Sigmoid colon (tissue), 4 donors: ENCODE data around the gene NACC1.

Experiments used
- EP300 ChIP-seq, 4 donors: sonication (generic); formaldehyde crosslinking; IDR thresholded peaks; one replicate each; pipeline ENCODE4 v1.6.1; 2017; ENCODE audit warnings: antibody characterized with exemption in 4 of 4
- POLR2A ChIP-seq, 2 donors: fragments of 450-650 bp; IDR thresholded peaks; one replicate each; pipeline ENCODE4 v1.6.1; 2016; ENCODE audit warnings: antibody characterized with exemption in 2 of 2, mild to moderate bottlenecking in 2 of 2, moderate library complexity in 2 of 2
- TF ChIP-seq, protein P1 (sequence below), 4 experiments: fragments of 450-650 bp in 3 of 4; fragments of 200-600 bp in 1 of 4; IDR thresholded peaks; one replicate each; pipeline ENCODE4 v1.5.1; 2016 to 2019; ENCODE audit warnings: antibody characterized with exemption in 4 of 4, mild to moderate bottlenecking in 3 of 4, moderate library complexity in 2 of 4

DNA sequence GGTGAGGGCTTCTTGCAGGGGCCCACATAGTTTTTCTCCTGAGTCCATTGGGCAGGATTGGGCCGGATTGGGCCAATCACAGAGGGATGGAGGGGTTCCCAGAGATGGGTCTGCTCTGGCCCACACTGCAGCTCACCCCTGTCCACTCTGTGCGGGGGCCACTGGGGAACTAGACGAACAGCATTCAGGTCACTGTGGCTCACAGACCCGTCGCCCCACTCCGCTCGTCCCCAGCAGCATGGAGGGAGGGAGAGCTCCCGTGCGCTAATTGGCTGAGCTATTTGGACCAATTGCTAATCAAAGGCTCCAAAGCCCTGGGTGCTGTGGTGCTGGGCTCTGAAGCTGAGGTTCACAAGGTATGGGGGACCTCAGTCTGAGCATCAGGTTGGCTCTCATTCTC is 11.3 kb downstream of the NACC1 start:
- TF ChIP-seq, protein P1, sequence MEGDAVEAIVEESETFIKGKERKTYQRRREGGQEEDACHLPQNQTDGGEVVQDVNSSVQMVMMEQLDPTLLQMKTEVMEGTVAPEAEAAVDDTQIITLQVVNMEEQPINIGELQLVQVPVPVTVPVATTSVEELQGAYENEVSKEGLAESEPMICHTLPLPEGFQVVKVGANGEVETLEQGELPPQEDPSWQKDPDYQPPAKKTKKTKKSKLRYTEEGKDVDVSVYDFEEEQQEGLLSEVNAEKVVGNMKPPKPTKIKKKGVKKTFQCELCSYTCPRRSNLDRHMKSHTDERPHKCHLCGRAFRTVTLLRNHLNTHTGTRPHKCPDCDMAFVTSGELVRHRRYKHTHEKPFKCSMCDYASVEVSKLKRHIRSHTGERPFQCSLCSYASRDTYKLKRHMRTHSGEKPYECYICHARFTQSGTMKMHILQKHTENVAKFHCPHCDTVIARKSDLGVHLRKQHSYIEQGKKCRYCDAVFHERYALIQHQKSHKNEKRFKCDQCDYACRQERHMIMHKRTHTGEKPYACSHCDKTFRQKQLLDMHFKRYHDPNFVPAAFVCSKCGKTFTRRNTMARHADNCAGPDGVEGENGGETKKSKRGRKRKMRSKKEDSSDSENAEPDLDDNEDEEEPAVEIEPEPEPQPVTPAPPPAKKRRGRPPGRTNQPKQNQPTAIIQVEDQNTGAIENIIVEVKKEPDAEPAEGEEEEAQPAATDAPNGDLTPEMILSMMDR (IDR thresholded peaks at IDR 0.05) = no peak
- TF ChIP-seq EP300 (IDR thresholded peaks at IDR 0.05) = no peak
- no peak for TF ChIP-seq POLR2A (IDR thresholded peaks at IDR 0.05)
